Epithelial cell of esophagus (primary cell): ENCODE results near the gene TAS2R60.
"Not testable (repeated sequence)": the region's sequence is repeated elsewhere in the genome, so short reads cannot be mapped to it uniquely, and the experiment has no call there.

Source experiments
- DNase-seq: peaks from one replicate; pipeline ENCODE4 v3.0.0; 2010; ENCODE audit warnings: low read depth
- H3K4me3 ChIP-seq: 2 replicates; pipeline ENCODE4 v1.5.1; 2011; ENCODE audit warnings: mild to moderate bottlenecking, low read length, control low read depth
- CTCF ChIP-seq: IDR thresholded peaks from 2 replicates; pipeline ENCODE4 v1.5.1; 2011; ENCODE audit warnings: low read depth, mild to moderate bottlenecking, low read length, control low read depth, inconsistent platforms; ENCODE audit not compliant: insufficient read depth; ENCODE audit errors: missing control alignments

Gene TAS2R60

GRCh38 chr7:143397710-143398530 lies 45.3 kb upstream of the TAS2R60 start:
- H3K4me3 ChIP-seq = no peak overlapping the region
- DNase-seq = no peak
- TF ChIP-seq CTCF = no peak

- DNase-seq = no peak
- no peak for TF ChIP-seq CTCF
- H3K4me3 ChIP-seq = no peak overlapping the region
These were observed 44.6 kb upstream of the TAS2R60 start for GRCh38 chr7:143398616-143399015.

- TF ChIP-seq CTCF = no peak
- DNase-seq = no peak
- H3K4me3 ChIP-seq = no peak overlapping the region
These were observed 44.1 kb upstream of the TAS2R60 start for GRCh38 chr7:143399151-143399550.

- TF ChIP-seq CTCF = no peak
- H3K4me3 ChIP-seq = no peak overlapping the region
- no peak for DNase-seq
These were observed 43.6 kb upstream of the TAS2R60 start for GRCh38 chr7:143399642-143400041.

GRCh38 chr7:143401265-143401664 lies 42.0 kb upstream of the TAS2R60 start:
- no peak for DNase-seq
- no peak for TF ChIP-seq CTCF
- no peak overlapping the region for H3K4me3 ChIP-seq

- H3K4me3 ChIP-seq, DNase-seq: not testable (repeated sequence)
These were observed 41.0 kb upstream of the TAS2R60 start for GRCh38 chr7:143402233-143402632.

- no peak overlapping the region for H3K4me3 ChIP-seq
- DNase-seq = no peak
- no peak for TF ChIP-seq CTCF
These were observed 37.9 kb upstream of the TAS2R60 start for GRCh38 chr7:143405173-143406001.
